Testis (tissue), 5 donors: Measurements from ENCODE around the gene PADI6. TPM values are rescaled to one million over a fixed set of nuclear protein-coding genes. Genes with fewer than 3 reads are reported as not detected.

Source experiments
- DNase-seq: peaks from one replicate; pipeline ENCODE4 v3.0.0-alpha.2; 2019
- H3K27ac ChIP-seq, 2 donors: fragments of 200-600 bp; sonication (generic); one replicate each; pipeline ENCODE4 v1.5.1; 2019
- H3K27me3 ChIP-seq: fragments of 200-600 bp; sonication (generic); one replicate; pipeline ENCODE4 v1.5.1; 2019
- H3K36me3 ChIP-seq: fragments of 200-600 bp; sonication (generic); one replicate; pipeline ENCODE4 v1.5.1; 2017; ENCODE audit warnings: low read depth; ENCODE audit errors: missing control alignments
- H3K4me1 ChIP-seq: fragments of 200-600 bp; sonication (generic); one replicate; pipeline ENCODE4 v1.5.1; 2019
- H3K4me3 ChIP-seq, 2 donors: fragments of 200-600 bp; sonication (generic); one replicate each; pipeline ENCODE4 v1.5.1; 2017 to 2019
- H3K9me3 ChIP-seq: fragments of 200-600 bp; sonication (generic); one replicate; pipeline ENCODE4 v1.5.1; 2017
- CTCF ChIP-seq, 3 experiments: fragments of 450-650 bp in 2 of 3; fragments of 200-600 bp in 1 of 3; sonication (generic) in 1 of 3; IDR thresholded peaks; one replicate each; pipeline ENCODE4 v1.5.1; 2016 to 2019; ENCODE audit warnings: antibody characterized with exemption in 3 of 3, mild to moderate bottlenecking in 2 of 3, moderate library complexity in 1 of 3
- POLR2A ChIP-seq: fragments of 450-650 bp; IDR thresholded peaks from one replicate; pipeline ENCODE4 v1.6.1; 2017; ENCODE audit warnings: antibody characterized with exemption, mild to moderate bottlenecking, moderate library complexity
- WGBS, 2 donors: methylation state at CpG; one replicate each; pipeline ENCODE4 v1.1.5; 2018; 5-methylcytosine and 5-hydroxymethylcytosine counted together
- intact Hi-C: fragments of 100-400 bp; cut with DNase I; formaldehyde crosslinking; loops from one replicate; pipeline ENCODE4 v1.15.1; 2023; ENCODE audit warnings: low total_unique reads
- long read RNA-seq, 2 donors: transcript quantifications; one replicate each; lab custom pipeline, GENCODE V29; 2026
- polyA plus RNA-seq: library from polyadenylated mRNA; stranded (reverse); fragments of 350-450 nt; fragmentation: Illumina TruSeq; extraction: RNeasy Lipid Tissue Mini Kit (QIAGEN cat#74804); gene quantifications from one replicate; pipeline ENCODE4 v1.2.3, GENCODE V29; 2014; ENCODE audit warnings: low read depth, low replicate concordance; ENCODE audit not compliant: insufficient read depth
- total RNA-seq, 2 donors: library from RNA; depleted of rRNA; stranded (reverse); fragments of >200 nt; gene quantifications; one replicate each; pipeline ENCODE4 v1.2.3, GENCODE V29; 2016

Gene PADI6
- total RNA-seq (not detected), polyA plus RNA-seq (0.25 TPM)
- long read RNA-seq, donor 1 = 0 reads
- long read RNA-seq, donor 2 = 0 reads

DNA sequence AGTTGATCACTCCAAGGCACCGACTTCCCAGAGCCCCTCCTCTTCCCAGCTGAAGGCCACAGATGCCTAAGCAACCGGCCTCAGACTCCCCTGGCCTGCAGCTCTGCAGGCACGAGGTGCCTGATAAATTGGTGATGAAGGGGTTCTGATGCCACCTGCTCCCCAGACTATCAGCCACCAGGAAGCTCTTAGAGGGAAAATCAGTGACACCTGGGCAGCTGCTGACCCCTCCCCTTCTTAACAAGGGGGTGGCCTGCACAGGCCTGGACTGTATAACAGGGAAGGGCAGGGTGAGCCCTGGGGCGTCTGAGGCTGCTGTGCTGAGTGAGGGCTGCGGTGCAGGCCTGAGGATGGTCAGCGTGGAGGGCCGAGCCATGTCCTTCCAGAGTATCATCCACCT is at the start of gene PADI6:
PADI6 (plus strand) TSS at position 301 of the 400 bp plus-strand sequence; CDS start at position 351, 50 bp downstream.
- TF ChIP-seq CTCF (IDR thresholded peaks at IDR 0.05) = no peak
- no peak for TF ChIP-seq POLR2A
- no peak within 1 kb of the TSS for H3K4me3 ChIP-seq
- no peaks in the 10 kb centered on the region for H3K4me1 ChIP-seq
- H3K27ac ChIP-seq = no peak within 1 kb of the TSS
- no peaks in the 10 kb centered on the region for H3K27me3 ChIP-seq
- no peaks in the 10 kb centered on the region for H3K36me3 ChIP-seq
- WGBS, 2 donors = 55 to 71% methylated on average over 5 to 7 of the region's 7 CpGs
- H3K9me3 ChIP-seq = no peaks in the 10 kb centered on the region
- no peak for DNase-seq
- intact Hi-C loops = no loop called here

GRCh38 chr1:17328855-17329254 is 43.1 kb upstream of the PADI6 start:
- Histone ChIP-seq H3K27ac (no peak overlapping the region), H3K4me3 (no peak overlapping the region), H3K36me3 (no peaks in the 10 kb centered on the region), H3K9me3 (no peaks in the 10 kb centered on the region), H3K4me1 (no peaks in the 10 kb centered on the region), H3K27me3 (no peaks in the 10 kb centered on the region)
- intact Hi-C loops = no loop called here
- TF ChIP-seq POLR2A = no peak
- no peak for TF ChIP-seq CTCF (IDR thresholded peaks at IDR 0.05)
- WGBS, 2 donors = 87 to 89% methylated on average over 5 of the region's 5 CpGs
- no peak for DNase-seq

DNA sequence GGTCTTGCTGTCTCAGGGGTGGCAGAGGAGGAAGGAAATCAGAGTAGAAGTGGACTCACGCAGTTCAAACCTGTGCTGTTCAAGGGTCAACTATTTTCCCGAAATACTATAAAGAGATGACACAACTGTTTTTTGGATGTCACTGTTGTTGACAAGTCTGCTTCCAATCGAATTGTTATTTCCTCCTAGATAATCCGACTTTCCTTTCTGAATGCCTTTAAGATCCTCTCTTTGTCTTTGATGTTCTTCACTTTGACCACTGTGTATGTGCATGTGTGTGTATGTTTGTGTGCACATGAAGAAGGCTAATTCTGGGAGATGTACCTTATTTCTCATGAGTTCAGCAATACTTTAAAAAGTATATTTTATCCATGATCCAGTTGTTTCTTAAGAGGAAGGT is 42.4 kb upstream of the PADI6 start:
- no peaks in the 10 kb centered on the region for H3K27me3 ChIP-seq
- intact Hi-C loops = no loop called here

GRCh38 chr1:17330856-17331255 is 41.1 kb upstream of the PADI6 start:
- WGBS, 2 donors = 92% methylated on average over 7 of the region's 7 CpGs; no CpG with 5 or more reads in 1 of the 2 donors
- Histone ChIP-seq H3K36me3 (no peaks in the 10 kb centered on the region), H3K9me3 (no peaks in the 10 kb centered on the region), H3K27ac (no peak overlapping the region), H3K4me3 (no peak overlapping the region), H3K4me1 (no peaks in the 10 kb centered on the region), H3K27me3 (no peaks in the 10 kb centered on the region)
- no peak for TF ChIP-seq POLR2A
- no peak for TF ChIP-seq CTCF (IDR thresholded peaks at IDR 0.05)
- intact Hi-C loops = no loop called here
- no peak for DNase-seq

More for the DNA sequence above, 42.4 kb upstream of the PADI6 start:
- Histone ChIP-seq H3K27ac (no peak overlapping the region), H3K36me3 (no peaks in the 10 kb centered on the region), H3K9me3 (no peaks in the 10 kb centered on the region), H3K4me3 (no peak overlapping the region), H3K4me1 (no peaks in the 10 kb centered on the region)
- no peak for DNase-seq
- 89 to 94% methylated on average over 4 of the region's 4 CpGs for WGBS, 2 donors
- TF ChIP-seq CTCF (IDR thresholded peaks at IDR 0.05) (no peak), POLR2A (no peak)

DNA sequence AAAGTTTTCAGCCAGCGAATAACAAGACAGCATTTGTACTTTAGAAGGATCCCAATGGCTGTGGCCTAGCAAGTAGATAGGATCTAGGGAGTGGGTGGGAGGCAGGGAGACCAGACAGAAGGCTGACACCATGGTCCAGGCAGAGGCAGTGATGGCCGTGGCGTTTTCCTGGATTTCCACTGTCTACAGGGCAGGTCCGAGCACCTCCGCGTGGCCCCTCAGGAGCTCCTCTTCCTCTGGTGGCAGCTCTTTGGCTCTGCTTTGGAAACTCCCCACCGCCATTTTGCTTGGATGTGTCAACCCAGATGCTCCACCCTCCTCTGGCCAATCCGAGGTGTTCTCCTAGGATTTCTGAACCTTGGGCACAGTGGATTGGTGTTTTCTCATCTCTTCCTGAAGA is 38.9 kb upstream of the PADI6 start:
- H3K9me3 ChIP-seq = no peaks in the 10 kb centered on the region
- TF ChIP-seq CTCF (IDR thresholded peaks at IDR 0.05) = no peak
- no peak for TF ChIP-seq POLR2A
- H3K36me3 ChIP-seq = no peaks in the 10 kb centered on the region
- no peak overlapping the region for H3K4me3 ChIP-seq
- H3K27me3 ChIP-seq = no peaks in the 10 kb centered on the region
- H3K27ac ChIP-seq = no peak overlapping the region
- intact Hi-C loops = no loop called here
- H3K4me1 ChIP-seq = no peaks in the 10 kb centered on the region
- no peak for DNase-seq
- WGBS, 2 donors = 97 to 99% methylated on average over 8 of the region's 8 CpGs
